Measurements from ENCODE around the gene KRT72. TPM values are rescaled to one million over a fixed set of nuclear protein-coding genes. Genes with fewer than 3 reads are reported as not detected.
A peak's percentile ranks its signal among the peaks of the same experiment; 100 is the strongest.

The KRT72 gene
- total and polyA plus RNA-seq, 12 donors, result 0.15 TPM; not detected in 11

DNA sequence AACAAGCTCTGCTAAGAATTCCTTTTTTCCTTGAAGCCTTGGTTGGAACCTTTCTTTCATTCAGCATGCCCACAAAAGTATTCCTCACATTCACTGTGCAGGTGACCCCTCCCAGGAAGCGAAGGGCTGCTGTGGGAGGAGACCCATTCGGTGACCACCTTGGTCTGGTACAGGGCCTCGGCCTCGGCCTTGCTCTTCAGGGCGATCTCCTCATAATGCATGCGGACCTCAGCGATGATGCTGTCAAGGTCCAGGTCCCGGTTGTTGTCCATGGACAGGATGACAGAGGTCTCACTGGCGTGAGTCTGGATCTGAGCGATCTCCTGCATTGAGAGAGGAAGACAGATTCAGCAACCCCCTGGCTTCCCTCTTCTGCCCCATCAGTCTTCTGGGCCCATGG lies 30.8 kb downstream of the KRT72 start:
- Histone ChIP-seq H3K9me3 (no peaks in the 10 kb centered on the region), H3K4me3 (no peak overlapping the region), H3K27me3 (peaks cover 0 to 68% (median 16%) of the 10 kb centered on the region in 7 donors), H3K27ac (no peak overlapping the region), H3K36me3 (no peaks in the 10 kb centered on the region), H3K4me1 (peaks cover 0 to 11% (median 0%) of the 10 kb centered on the region in 9 donors)
- no peak for DNase-seq
- no peak for ATAC-seq
- TF ChIP-seq, protein P1, sequence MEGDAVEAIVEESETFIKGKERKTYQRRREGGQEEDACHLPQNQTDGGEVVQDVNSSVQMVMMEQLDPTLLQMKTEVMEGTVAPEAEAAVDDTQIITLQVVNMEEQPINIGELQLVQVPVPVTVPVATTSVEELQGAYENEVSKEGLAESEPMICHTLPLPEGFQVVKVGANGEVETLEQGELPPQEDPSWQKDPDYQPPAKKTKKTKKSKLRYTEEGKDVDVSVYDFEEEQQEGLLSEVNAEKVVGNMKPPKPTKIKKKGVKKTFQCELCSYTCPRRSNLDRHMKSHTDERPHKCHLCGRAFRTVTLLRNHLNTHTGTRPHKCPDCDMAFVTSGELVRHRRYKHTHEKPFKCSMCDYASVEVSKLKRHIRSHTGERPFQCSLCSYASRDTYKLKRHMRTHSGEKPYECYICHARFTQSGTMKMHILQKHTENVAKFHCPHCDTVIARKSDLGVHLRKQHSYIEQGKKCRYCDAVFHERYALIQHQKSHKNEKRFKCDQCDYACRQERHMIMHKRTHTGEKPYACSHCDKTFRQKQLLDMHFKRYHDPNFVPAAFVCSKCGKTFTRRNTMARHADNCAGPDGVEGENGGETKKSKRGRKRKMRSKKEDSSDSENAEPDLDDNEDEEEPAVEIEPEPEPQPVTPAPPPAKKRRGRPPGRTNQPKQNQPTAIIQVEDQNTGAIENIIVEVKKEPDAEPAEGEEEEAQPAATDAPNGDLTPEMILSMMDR (IDR thresholded peaks at IDR 0.05), result no peak
- 95 to 97% methylated on average over 10 of the region's 10 CpGs for WGBS, 2 donors
- intact Hi-C loops (cut with DNase I), result loop anchor here in 1 of 10 donors (10.0 kb wide), 1 partner anchor 414 kb away; no protein-coding TSS in a partner anchor

DNA sequence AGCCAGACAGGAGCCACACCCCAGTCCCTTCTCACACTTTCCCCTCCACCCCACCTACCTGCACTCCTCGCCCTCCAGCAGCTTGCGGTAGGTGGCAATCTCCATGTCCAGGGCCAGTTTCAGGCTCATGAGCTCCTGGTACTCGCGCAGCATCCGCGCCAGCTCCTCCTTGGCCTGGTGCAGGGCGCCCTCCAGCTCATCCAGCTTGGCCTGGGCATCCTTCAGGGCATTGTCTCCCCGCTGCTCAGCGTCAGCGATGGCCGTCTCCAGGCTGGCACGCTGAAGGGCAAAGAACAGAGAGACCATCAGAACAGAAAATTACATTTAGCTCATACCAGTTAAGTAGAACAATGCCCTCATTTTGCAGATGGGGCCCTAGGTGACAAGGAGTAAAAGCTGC lies 33.2 kb downstream of the KRT72 start:
- no peak overlapping the region for H3K27ac ChIP-seq
- intact Hi-C loops (cut with DNase I), result no loop called here
- ATAC-seq, result no peak
- H3K27me3 ChIP-seq, result peaks cover 0 to 75% (median 14%) of the 10 kb centered on the region in 7 donors
- peaks cover 0 to 11% (median 0%) of the 10 kb centered on the region in 9 donors for H3K4me1 ChIP-seq
- H3K36me3 ChIP-seq, result no peaks in the 10 kb centered on the region
- 84 to 89% methylated on average over 12 of the region's 12 CpGs for WGBS, 2 donors
- H3K9me3 ChIP-seq, result no peaks in the 10 kb centered on the region
- H3K4me3 ChIP-seq, result no peak overlapping the region
- TF ChIP-seq, protein P1 (IDR thresholded peaks at IDR 0.05), result no peak
- no peak for DNase-seq

DNA sequence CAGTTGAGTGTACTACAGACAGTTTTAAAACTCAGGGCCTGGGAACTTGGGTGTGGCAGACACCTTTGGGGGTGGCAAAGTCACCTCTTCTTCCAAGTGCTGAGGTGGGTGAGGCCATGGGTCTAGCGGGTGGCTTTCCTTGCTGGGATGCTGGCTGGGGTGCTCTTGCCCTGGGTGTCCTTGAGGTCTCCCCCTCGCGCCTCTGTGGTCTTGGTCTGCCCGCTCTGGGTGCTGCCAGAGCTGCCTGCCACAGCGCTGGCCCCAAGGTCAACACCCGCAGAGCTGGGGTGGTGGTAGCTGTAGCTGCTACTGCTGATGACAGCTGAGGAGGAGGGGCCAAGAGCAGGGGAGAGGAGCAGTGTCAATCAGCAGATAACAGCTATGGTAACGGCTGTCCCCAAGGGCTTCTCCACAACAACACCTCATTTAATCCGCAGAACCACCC lies 34.4 kb downstream of the KRT72 start:
- peak; percentile 41 to 72 for DNase-seq
- TF ChIP-seq, protein P1 (IDR thresholded peaks at IDR 0.05), result no peak
- WGBS, 2 donors, result 26 to 39% methylated on average over 8 of the region's 8 CpGs
- ATAC-seq, result peak; percentile 70 to 98 (median 94)
- H3K36me3 ChIP-seq, result no peaks in the 10 kb centered on the region
- peaks cover 0 to 11% (median 0%) of the 10 kb centered on the region in 9 donors for H3K4me1 ChIP-seq
- H3K9me3 ChIP-seq, result no peaks in the 10 kb centered on the region
- no peak overlapping the region for H3K4me3 ChIP-seq
- H3K27ac ChIP-seq, result peak overlapping the region in 3 of 10 donors; percentile 10 to 49 (median 22)
- peaks cover 0 to 71% (median 14%) of the 10 kb centered on the region in 7 donors for H3K27me3 ChIP-seq
- intact Hi-C loops (cut with DNase I), result no loop called here

DNA sequence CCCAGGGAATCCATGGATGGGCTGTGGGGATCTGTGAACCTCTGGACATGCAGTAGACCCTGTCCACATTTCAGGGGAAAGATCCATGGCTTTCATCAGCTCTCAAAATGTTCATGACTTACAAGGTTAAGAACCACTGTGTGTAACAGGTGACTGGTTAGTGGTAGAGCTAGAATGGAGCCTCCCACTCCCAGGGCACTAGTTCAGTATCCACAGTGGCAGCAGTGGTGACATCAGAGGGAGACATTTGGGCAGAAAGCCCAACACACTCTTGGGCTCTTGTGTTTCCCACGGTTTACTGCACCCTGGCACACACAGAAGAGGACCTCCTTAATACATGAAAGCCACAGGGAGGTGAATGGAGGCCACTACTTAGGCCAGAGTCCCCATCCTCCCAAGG lies 36.7 kb downstream of the KRT72 start:
- intact Hi-C loops (cut with DNase I), result no loop called here
- Histone ChIP-seq H3K4me3 (no peak overlapping the region), H3K27me3 (peaks cover 0 to 48% (median 8%) of the 10 kb centered on the region in 7 donors), H3K4me1 (peaks cover 0 to 11% (median 0%) of the 10 kb centered on the region in 9 donors), H3K27ac (no peak overlapping the region), H3K9me3 (no peaks in the 10 kb centered on the region), H3K36me3 (no peaks in the 10 kb centered on the region)
- ATAC-seq (no peak), DNase-seq (no peak)
- TF ChIP-seq, protein P1 (IDR thresholded peaks at IDR 0.05), result no peak
- WGBS, 2 donors, result 41 to 55% methylated on average over 1 of the region's 1 CpG
